GM19238 (cell line): ENCODE measurements around the gene CHST6.
"Not testable (repeated sequence)": the region's sequence is repeated elsewhere in the genome, so short reads cannot be mapped to it uniquely, and the experiment has no call there.

Experiments
- DNase-seq: peaks from one replicate; pipeline ENCODE4 v3.0.0; 2011; ENCODE audit warnings: low spot score; ENCODE audit not compliant: insufficient read length

The CHST6 gene

DNA sequence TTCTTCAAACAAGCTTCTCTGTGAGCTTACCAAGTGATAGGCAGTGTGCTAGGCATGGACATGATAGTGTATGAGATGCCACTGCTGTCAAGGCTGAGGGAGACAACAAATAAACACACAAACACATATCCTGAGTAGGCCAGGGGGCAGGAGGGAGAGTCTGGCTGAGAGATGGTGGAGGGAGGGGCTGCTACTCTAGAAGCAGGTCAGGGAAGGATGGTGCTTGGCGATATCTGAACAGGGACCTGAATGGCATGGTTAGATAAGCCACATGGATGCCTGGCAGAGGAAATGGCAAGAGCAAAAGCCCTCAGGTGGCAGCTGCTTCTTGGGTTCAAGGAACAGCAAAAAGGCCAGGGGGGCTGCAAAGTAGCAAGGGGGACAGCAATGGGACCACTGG lies 8.6 kb upstream of the CHST6 start:
- no peak for DNase-seq

DNA sequence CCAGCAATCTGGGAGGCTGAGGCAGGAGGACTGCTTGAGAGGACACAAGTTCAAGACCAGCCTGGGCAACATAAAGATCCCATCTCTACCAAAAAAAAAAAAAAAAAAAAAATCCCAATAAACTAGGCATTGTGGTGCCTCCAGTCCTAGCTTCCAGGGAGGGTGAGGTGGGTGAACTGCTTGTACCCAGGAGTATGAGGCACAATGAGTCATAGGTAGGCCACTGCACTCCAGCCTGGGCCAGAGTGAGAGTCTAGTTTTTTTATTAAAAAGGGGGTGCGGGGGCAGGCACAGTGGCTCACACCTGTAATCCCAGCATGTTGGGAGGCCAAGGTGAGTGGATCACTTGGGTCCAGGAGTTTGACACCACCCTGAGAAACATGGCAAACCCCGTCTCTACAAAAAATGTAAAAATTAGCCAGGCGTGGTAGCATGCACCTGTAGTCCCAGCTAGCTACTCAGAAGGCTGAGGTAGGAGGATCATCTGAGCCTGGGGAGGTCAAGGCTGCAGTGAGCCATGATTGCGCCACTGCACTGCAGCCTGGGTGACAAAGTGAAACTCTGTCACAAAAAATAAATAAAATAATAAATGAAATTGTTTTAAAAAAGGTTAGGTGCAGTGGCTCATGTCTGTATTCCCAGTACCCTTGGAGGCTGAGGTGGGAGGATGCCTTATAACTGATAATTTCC lies 7.8 kb upstream of the CHST6 start:
- DNase-seq: no peak

DNA sequence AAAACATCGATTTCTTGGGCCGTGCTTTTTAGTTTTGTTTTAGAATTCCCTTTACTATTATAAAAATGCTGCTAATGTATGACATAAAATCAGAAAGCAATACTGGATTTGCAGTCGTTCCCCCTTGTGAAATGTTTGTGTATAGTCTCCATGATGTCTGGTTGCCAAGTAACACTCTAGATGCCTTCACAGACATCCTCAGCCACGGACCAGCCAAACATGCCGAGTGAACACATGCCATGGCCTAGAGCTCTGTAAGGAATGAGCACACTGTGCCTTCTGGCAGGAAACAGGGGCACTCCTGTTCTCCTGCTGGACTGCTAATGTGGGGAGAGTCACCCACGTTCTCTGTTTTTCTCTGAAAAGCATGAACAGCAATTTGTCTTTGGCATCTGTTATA lies 6.6 kb upstream of the CHST6 start:
- not testable (repeated sequence) for DNase-seq

DNA sequence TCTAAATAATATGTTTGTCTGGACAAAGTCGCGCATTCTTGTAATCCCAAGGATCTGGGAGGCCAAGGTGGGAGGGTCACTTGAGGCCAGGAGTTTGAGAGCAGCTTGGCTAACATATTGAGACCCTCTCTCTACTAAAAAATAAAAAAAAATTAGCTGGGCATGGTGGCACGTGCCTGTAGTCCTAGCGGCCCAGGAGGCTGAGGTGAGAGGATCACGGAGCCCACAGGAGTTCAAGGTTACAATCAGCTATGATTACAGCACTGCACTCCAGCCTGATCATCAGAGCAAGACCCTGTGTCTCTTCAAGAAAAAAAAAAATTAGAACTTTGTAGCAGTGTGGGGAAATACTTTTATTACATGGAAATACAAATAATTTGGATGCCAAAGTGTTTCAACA lies 6.1 kb upstream of the CHST6 start:
- no peak for DNase-seq

DNA sequence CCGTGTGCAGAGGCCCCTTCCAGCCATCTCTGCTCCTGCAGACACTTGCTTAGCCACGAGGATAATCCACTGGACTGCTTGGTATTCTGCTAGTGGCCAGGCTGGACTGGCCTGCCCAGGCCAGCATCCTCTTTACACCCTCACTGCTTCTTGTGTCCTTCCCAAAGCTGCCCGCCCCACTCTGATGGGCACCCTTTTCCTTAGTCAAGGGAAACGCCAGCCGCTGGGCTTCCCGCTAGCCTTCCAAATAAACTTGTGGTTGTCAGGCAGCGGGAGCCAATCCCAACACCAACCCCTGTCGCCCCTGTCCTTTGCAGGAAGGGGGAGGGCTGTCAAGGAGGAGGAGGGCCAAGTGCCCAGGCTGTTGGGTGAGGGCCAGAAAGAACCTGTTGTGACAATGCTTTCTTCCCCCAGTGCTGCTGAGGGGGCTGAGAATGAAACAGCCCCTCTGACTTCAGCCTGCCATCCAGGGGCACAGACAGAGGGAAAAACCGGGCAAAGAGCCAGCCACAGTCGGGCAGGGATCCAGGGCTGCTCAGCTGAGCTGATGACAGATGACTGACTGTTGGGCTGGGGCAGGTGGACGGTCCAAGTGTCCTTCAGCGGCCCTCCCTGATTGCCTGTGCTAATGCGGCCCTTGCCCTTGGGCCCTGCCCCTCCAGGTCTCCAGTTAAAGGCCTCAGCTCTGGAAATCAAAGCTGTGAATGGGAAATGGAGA lies 3.5 kb upstream of the CHST6 start:
- not testable (repeated sequence) for DNase-seq

DNA sequence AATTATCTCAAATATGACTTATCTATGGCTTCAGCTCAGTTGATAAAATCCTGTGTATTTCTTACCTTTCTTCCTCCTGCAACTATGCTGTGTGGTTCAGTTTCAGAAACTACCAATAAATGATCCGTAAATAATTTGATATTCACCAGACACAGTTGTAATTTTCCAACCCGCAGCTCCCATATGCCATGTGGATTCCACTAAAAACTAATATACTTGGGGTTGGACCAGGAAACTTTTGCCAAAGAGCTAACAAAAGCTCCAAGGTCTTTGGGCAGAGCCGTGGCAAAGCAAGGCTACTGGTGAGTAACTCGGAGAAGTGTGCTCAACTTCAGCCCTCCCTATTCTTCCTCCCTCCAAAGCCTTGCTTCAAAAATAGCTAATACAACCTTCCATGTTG lies 2.3 kb upstream of the CHST6 start:
- no peak for DNase-seq

DNA sequence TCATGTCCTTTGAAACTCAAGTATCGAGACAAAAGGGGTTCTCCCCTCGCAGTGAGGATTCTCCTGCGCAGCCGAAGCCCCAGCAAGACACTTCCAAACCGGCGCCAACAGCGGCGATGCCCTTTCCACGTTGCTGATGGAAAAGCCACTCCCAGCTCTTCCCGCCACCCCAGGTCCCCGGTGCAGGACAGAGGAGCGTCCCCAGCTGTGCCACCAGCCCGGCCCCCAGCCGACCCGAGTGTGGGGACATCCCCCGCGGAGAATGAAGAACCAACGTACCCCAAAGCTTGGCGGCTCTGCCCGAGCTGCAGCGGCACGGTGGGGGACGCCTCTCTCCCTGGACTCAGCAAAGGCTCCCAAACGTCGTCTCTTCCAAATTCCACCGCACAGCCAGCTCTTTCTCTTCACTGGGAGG lies 573 bp downstream of the CHST6 start:
- DNase-seq: no peak

DNA sequence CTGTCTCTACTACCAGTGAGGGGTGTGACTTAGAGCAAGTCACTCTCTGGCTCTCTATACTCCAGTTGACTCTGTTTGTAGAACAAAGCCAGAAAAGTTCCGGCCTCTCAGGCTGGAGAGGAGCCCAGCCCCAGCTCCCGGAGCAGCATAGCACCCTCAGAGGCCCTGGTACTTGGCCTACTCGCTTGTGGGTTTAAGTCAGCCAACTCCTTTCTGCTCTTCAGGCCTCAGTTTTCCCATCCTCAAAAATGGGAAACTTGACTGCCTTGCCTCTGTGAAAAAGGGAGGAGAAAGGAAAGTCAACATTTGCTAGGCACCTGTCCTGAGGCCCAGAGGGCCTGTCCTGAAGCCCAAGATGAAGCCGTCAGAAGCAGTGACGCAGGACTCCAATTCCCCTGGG lies 1.1 kb downstream of the CHST6 start:
- no peak for DNase-seq

DNA sequence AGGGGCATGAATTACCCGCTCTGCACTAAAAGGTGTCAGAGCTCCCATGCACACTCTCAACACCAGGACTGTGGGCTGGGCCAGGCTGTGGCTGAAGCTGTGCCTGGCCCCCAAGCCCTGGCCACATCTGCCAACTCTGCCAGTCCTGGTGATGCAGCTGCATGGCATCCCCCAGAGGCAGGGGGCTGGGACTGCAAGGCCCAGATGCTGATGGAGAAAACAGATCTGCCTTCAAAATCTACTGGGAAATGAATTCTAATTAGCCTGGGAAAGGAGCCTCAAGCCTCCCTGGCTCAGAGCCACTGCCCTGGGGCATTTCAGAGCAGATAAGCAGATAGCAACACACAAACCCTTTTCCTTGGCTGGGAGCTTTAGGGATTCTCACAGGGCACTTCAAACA lies 3.4 kb downstream of the CHST6 start:
- no peak for DNase-seq

DNA sequence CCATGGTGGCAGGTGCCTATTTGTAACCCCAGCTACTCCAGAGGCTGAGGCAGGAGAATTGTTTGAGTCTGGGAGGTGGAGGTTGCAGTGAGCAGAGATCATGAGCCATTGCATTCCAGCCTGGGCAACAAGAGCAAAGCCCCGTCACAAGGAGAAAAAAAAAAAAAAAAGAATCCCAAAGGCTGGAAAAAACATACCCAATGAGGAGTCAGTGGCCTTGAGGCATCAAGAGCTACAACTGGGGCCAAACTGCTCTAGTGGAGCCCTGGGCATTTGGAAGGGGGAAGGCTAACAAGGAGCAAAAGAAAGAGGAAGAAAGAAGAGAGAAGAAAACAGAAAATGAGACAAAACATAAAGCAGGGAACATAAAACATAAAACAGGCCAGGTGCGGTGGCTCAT lies 6.9 kb downstream of the CHST6 start:
- no peak for DNase-seq

DNA sequence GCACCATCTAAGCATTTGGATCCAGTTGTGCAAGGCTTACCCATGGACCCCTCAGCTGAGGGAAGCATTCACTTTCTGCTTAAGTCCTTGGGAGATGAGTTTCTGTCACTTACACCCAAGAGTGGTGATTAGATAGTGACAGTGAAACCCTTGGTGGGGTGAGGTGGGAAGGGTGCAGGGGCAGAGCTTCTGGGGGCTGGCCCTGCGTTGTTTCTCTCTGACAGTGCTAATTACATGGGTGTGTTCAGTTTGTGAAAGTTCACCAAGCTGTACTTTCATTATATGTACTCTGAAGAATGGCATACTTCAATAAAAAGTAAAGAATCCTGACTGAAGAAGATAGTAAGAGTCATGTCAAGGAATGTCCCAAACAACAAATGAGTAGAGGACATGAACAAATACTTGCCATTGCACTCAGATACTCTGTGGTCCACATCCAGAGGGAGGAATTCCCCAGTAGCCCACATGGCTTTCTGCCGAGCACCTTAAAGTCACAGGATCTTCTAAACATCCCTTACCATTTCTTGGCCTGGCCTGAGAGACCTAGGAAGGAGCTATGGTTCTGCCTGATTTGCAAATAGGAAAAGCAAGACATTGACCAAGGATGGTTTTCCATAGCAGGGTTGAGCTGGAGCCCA lies 8.4 kb downstream of the CHST6 start:
- no peak for DNase-seq

DNA sequence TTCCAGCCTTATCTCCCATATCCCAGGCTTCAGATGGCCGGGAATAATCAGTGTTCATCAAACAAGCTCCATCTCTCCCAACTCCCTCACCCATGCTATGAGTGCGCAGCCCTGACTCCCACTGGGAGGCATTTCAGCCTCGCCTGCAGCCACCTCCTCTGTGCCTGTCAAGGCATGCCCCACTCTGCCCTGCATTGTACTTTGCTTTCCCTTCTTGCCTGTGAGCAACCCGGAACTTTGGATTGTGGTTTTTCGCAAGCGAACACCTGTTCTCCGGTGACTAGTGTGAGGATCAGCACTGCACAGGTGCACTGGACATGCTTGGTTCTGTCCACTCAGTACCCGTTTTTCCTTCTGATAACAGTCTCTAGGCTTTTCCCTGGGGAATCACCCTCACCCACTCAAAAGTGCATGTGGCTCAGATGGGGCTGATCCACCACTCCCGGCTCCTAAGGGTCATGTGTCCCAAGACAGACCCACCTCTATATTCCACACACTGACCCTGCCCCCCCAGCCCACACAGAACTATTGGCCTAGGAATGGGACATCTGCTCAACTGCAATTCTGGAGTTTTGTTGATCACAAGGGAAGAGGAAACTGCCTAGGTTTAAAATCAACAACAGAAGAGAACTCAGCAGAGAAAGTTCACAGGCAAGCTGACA lies 9.1 kb downstream of the CHST6 start:
- no peak for DNase-seq

DNA sequence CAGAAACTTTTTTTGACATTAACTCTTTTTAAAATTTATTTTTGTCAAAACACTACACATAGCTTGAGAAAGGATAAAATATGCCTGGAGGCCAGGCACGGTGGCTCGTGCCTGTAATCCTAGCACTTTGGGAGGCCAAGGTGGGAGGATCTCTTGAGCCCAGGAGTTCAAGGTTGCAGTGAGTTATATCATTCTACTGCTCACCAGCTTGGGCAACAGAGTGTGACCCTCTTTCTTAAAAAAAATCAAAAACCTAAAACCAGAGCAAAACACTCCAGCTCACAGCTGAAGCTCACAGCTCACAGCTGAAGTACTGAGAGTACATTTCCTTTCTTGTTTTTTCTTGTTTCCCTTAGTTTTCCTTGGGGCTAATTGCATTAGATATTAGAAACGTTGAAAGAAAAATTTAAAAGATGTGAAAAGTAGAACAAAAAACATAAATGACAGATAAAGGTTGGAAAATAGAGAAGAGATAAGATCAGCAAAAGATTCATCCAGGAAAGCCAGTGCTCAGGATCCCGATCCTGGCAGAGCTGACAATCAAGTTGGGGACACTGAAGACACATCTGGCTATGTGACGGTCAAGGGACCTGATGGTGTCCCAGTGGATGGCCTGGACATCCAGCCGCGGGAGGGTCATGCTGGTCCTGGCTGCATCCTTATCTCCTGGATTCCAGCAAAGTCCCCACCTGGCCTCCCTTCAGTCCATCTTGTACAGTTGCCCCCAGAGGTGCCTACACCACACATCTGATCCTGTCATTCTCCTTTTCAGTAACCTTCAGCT lies 9.8 kb downstream of the CHST6 start:
- no peak for DNase-seq

DNA sequence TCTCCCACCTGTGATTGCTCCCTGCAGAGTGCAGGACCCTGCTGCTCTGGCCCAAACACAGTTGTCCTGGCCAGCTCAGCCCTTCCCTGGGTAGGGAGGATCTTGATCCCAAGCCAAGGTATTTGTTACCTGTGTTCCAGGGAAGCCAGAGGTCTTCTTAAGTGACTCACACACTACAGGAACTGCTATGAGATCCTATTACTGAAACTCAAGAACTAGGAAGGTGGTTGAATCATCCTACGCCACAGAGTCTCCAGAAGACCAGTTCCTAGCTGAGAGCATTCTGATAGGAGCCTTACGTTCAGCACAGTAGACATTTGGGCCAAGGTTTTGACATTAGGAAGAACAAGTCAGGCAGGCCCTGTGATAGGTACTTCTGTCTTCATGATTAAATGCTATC lies 12.0 kb downstream of the CHST6 start:
- DNase-seq: no peak

DNA sequence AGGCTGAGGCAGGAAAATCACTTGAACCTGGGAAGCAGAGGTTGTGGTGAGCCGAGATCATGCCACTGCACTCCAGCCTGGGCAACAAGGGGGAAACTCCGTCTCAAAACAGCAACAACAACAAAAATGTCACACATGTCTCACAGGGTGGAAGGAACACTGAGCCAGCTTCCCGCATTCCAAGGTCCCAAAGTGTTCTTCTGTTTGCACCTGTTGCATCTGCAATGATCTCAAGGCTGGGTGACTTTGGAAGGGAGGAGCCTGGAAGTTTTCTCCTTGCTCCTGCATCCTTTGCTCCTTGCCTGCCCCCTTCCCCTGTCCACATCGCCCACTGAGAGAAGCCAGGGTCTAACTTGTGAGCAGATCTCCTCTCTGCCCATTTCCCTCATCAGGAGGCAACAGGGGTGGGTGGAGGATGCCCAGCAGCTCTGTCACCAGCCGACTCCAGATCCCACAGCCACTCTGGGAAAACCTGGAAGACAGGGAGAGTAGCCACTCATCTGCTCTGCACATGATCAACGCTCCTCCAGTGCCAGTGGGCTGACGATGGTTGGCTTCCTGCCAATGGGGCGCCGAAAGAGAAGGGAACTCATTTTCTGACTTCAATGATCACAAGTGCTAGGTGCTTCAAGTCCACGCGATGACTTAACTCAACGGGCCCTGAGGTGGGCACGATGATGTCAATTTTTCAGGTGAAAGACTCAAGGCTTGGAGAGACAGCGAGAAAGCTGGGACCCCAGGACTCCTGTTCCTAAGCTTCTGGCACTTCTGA lies 12.6 kb downstream of the CHST6 start:
- no peak for DNase-seq

DNA sequence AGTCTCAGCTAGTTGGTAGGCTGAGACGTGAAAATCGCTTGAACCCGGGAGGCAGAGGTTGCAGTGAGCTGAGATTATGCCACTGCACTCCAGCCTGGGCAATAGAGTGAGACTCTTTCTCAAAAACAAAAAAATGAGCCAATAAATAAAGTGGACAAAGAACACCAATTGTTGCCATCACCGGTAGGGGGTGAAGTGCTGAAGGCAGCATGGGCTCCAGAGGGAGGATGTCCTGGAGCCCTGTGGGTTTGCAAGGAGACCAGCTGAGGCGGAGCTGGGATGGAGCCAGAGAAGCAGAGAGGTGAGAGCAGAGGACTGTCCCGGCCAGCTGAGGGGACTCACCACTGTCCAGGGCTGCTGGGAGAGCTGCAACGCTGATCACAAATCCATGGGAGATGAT lies 13.8 kb downstream of the CHST6 start:
- DNase-seq: no peak

DNA sequence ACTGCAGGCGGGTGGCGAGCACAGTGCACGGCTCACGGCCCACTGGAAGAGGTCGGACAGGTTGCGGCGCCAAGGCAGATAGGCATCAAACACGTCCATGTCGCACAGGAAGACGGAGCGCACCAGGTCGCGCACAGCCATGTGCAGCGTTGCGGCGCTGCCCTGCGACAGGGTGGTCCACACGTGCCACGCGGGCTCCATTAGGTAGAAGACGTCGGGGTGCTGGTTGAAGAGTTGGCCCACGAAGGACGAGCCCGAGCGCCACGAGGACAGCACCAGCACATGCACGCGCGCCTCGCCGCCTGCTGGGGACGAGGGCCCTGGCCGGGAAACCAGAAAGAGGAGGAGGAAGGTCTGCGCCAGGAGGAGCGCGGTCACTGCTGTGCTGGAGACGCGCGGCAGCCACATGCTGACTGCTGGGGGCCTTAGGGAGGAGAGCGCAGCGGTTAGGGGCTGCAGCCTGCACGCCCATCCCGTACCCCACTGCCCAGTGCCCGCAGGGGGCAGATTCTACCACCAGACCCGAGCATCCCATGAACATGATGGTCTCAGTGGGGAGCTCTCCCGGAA lies 15.7 kb downstream of the CHST6 start:
- DNase-seq: no peak

DNA sequence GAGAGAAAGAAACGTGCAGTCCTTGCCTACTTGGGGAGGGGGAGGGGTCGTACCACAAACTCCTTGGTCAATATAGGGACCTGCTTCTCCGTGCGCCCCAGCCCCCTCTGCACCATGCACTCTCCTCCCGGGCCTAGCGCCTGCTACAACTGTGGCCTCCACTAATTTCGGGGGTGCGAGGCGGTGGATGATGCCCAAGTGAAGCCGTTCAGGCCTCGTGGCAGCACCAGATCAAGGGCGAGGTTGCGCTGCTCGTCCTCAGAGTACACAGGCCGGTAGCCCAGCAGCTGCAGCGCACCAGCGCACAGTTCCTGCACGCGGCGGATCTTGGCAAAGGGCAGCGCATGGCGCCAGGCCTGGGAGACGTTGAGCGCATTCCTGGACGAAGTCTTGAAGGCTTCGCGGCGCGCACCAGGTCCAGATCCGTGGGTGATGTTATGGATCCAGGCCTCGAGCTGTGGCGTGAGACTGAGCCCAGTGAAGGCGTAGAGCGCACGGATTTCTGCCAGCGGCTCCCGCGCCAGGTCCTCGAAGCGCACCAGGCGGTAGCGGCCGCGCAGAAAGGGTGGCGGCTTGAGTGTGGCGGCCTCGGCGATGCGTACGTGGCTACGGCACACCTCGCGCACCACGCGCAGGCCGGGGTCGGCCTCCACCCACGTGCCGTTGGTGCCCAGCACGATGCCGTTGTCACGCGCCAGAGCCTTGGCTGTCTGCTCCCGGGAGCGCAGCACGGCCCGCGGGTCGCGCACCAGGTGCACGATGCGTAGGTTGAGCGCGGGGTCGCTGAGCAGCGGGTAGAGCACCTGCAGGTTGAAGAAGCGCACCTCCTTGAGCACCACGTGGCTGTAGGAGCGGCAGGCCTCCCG lies 16.5 kb downstream of the CHST6 start:
- DNase-seq: no peak

DNA sequence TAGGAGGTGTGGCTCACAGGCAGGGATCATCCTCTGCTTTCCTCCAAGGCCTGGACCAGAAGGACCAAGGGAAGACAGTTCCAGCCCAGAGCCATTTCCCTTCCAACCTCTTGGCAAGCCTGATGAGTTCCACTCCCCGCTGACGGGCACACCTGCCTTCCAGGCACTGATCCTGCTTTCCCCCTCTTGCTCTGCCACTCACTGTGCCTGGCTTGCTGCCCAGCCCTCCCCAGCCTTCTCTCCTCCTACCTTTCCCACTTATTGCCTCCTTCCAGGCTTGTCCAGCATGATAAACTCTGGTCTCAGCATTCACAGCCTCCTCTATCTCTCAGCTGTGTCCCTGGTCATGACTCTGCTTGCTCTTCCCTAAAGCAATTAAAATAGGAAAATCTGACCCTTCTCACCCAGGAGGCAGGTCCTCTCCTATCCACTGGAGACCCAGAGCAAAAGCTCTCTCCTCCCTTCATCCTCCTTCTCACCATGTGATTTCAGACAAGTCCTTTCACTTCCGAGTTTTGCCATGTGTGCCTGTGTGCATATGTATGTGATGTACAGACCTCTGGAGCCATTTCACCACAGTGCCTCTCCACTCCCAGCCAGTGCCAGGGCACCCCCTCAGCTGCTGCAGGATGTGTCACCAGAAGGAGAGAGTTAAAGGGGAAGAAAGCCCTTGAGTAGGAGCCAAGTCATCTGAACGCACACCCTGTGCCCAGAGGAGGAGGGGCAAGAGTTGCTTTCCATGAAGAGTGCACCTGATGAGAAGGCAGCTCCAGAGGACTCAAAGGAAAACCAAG lies 17.4 kb downstream of the CHST6 start:
- no peak for DNase-seq
